Endothelial cell of umbilical vein (primary cell): ENCODE data around the gene LCE1B. TPM values are rescaled to one million over a fixed set of nuclear protein-coding genes. Genes with fewer than 3 reads are reported as not detected.

Experiments used
- BruUV-seq: library from RNA; stranded (reverse); fragments of 400-500 nt; replicated peaks from 2 replicates; lab custom pipeline; 2021; lab: Mats Ljungman, UMichigan
- CTCF ChIA-PET: fragments of 300-600, 350-600 bp; sonication (Branson Sonifier 250); formaldehyde crosslinking; loops from one replicate; lab custom pipeline; 2021; ENCODE audit warnings: antibody characterized with exemption, inconsistent platforms; lab: Charles Lee
- POLR2A ChIA-PET: fragments of 300-600, 350-600 bp; sonication (Branson Sonifier 250); formaldehyde crosslinking; loops from one replicate; lab custom pipeline; 2021; ENCODE audit warnings: antibody characterized with exemption, inconsistent platforms; lab: Charles Lee
- DNase-seq: peaks from one replicate; pipeline ENCODE4 v3.0.0-alpha.2; 2011; ENCODE audit warnings: low read depth, low spot score
- FAIRE-seq: peaks from 2 replicates; lab custom pipeline; 2011; peaks lifted over from hg19 to GRCh38; lab: Jason Lieb, UNC
- H2AFZ ChIP-seq: 2 replicates; pipeline ENCODE4 v1.6.0; 2012; ENCODE audit warnings: low read depth, low read length, control low read depth, inconsistent platforms
- H3K27ac ChIP-seq: 2 replicates; pipeline ENCODE4 v1.5.1; 2011; ENCODE audit warnings: low read depth, mild to moderate bottlenecking, control low read depth, low read length, moderate library complexity; ENCODE audit not compliant: insufficient read depth
- H3K27me3 ChIP-seq, 2 experiments: 2 replicates each; pipeline versions ENCODE4 v1.6.0 to v1.6.1; 2011; ENCODE audit warnings: low read length in 2 of 2, mixed read lengths in 1 of 2; ENCODE audit not compliant: control insufficient read depth in 2 of 2, insufficient read depth in 2 of 2
- H3K36me3 ChIP-seq, 2 experiments: 2 replicates in 1 of 2; 3 replicates in 1 of 2; pipeline ENCODE4 v1.5.1; 2011; ENCODE audit warnings: low read length in 2 of 2, mild to moderate bottlenecking in 1 of 2, moderate library complexity in 1 of 2; ENCODE audit not compliant: control insufficient read depth in 2 of 2, insufficient read depth in 2 of 2; ENCODE audit errors: extremely low read depth in 1 of 2
- H3K4me1 ChIP-seq: 3 replicates; pipeline ENCODE4 v1.5.1; 2011; ENCODE audit warnings: mild to moderate bottlenecking, low read length; ENCODE audit not compliant: control insufficient read depth, insufficient read depth; ENCODE audit errors: extremely low read depth
- H3K4me2 ChIP-seq: 2 replicates; pipeline ENCODE4 v1.6.1; 2011; ENCODE audit warnings: low read length, control low read depth, mixed read lengths; ENCODE audit not compliant: insufficient read depth
- H3K4me3 ChIP-seq, 3 experiments: fragments of 200-600 bp in 1 of 3; sonication (generic), shearing (Covaris generic) in 1 of 3; replicated peaks in 1 of 3; 2 replicates each; pipeline ENCODE4 v1.5.1; 2011 to 2016; ENCODE audit warnings: control low read depth in 3 of 3, low read length in 3 of 3, mild to moderate bottlenecking in 2 of 3, inconsistent platforms in 1 of 3, low read depth in 1 of 3, moderate library complexity in 1 of 3; ENCODE audit not compliant: insufficient read depth in 1 of 3
- H3K79me2 ChIP-seq: 2 replicates; pipeline ENCODE4 v1.6.0; 2012; ENCODE audit warnings: low read length, inconsistent platforms; ENCODE audit not compliant: control insufficient read depth, insufficient read depth
- H3K9ac ChIP-seq: replicated peaks from 2 replicates; pipeline ENCODE3; 2011; ENCODE audit warnings: low read length, control low read depth; ENCODE audit not compliant: insufficient read depth; ENCODE audit errors: extremely low read depth
- H3K9me1 ChIP-seq: replicated peaks from 3 replicates; pipeline ENCODE4 v1.6.0; 2011; ENCODE audit warnings: mild to moderate bottlenecking, low read length; ENCODE audit not compliant: control insufficient read depth, insufficient read depth; ENCODE audit errors: extremely low read depth
- H3K9me3 ChIP-seq: replicated peaks from 2 replicates; pipeline ENCODE4 v1.5.1; 2012; ENCODE audit warnings: low read length, inconsistent platforms; ENCODE audit not compliant: control insufficient read depth, insufficient read depth
- H4K20me1 ChIP-seq: replicated peaks from 2 replicates; pipeline ENCODE3; 2011; ENCODE audit warnings: mild to moderate bottlenecking, low read length; ENCODE audit not compliant: control insufficient read depth, insufficient read depth; ENCODE audit errors: extremely low read depth
- EZH2 ChIP-seq: IDR thresholded peaks from 2 replicates; pipeline ENCODE4 v1.6.1; 2012; ENCODE audit warnings: borderline replicate concordance, low read depth, mild to moderate bottlenecking, moderate library complexity, low read length, inconsistent platforms; ENCODE audit not compliant: severe bottlenecking
- FOS ChIP-seq: IDR thresholded peaks from 2 replicates; pipeline ENCODE4 v1.6.1; 2011; ENCODE audit warnings: mild to moderate bottlenecking, low read length, moderate library complexity, borderline replicate concordance; ENCODE audit not compliant: insufficient read depth
- GATA2 ChIP-seq: IDR thresholded peaks from 2 replicates; pipeline ENCODE4 v1.7.0; 2011; ENCODE audit warnings: low read depth, mild to moderate bottlenecking, moderate library complexity, mixed read lengths, low read length; ENCODE audit not compliant: insufficient read length, insufficient read depth
- JUN ChIP-seq: IDR thresholded peaks from 2 replicates; pipeline ENCODE4 v1.6.1; 2011; ENCODE audit warnings: borderline replicate concordance, low read depth; ENCODE audit not compliant: insufficient read length, insufficient read depth
- MYC ChIP-seq: IDR thresholded peaks from one replicate; pipeline ENCODE4 v1.6.1; 2011; ENCODE audit warnings: mild to moderate bottlenecking, low read depth, low read length
- POLR2A ChIP-seq: IDR thresholded peaks from 2 replicates; pipeline ENCODE4 v1.6.1; 2012; ENCODE audit warnings: low read depth, mild to moderate bottlenecking, control low read depth, low read length
- POLR2AphosphoS5 ChIP-seq: IDR thresholded peaks from 2 replicates; pipeline ENCODE4 v1.6.1; 2012; ENCODE audit warnings: low read depth, mild to moderate bottlenecking, control low read depth, low read length, moderate library complexity; ENCODE audit not compliant: insufficient read depth
- dilution Hi-C: fragments of 300-500 bp; cut with MboI; formaldehyde crosslinking; loops from one replicate; pipeline ENCODE4 v1.15.0; 2019; ENCODE audit warnings: low sequenced_read_pairs; ENCODE audit not compliant: extremely low pct_ligation_motif_present
- intact Hi-C: fragments of 100-400 bp; cut with micrococcal nuclease; formaldehyde crosslinking; loops from one replicate; pipeline ENCODE4 v1.10.0; 2022
- polyA plus RNA-seq, 4 experiments: library from polyadenylated mRNA; depleted of rRNA in 3 of 4; stranded (reverse) in 3 of 4; unstranded in 1 of 4; fragments of >200 nt; gene quantifications; 2 replicates each; pipeline versions ENCODE4 v1.2.1 to v1.2.3, GENCODE V29; 2011 to 2012; ENCODE audit warnings: missing spikeins in 1 of 4
- total RNA-seq: library from RNA; stranded (reverse); gene quantifications from 2 replicates; pipeline ENCODE4 v1.2.3, GENCODE V29; 2021
- TF ChIP-seq, protein P1 (sequence below), 2 donors: IDR thresholded peaks; 1 replicate in 1 of 2; 2 replicates in 1 of 2; pipeline ENCODE4 v1.5.1; 2011; ENCODE audit warnings: low read length in 2 of 2, mild to moderate bottlenecking in 2 of 2, moderate library complexity in 2 of 2, control low read depth in 1 of 2, inconsistent platforms in 1 of 2, low read depth in 1 of 2; ENCODE audit not compliant: insufficient read depth in 1 of 2; ENCODE audit errors: extremely low read depth in 1 of 2
- TF ChIP-seq, protein P2 (sequence below): IDR thresholded peaks from 2 replicates; pipeline ENCODE4 v1.6.1; 2011; ENCODE audit not compliant: insufficient read depth, insufficient read length

Gene LCE1B
- total and polyA plus RNA-seq, 2 donors (not counting 3 experiments of a cell fraction or from before 2014, with no cell fraction given), result not detected

- CTCF ChIA-PET, result interaction anchor here (1.5 kb wide), 1 partner anchor 12 kb away, joined by 4 read pairs; no protein-coding TSS in a partner anchor
- no peak overlapping the region for H3K4me2 ChIP-seq
These were observed 46.3 kb downstream of the LCE1B start for GRCh38 chr1:152858062-152858461.

More at GRCh38 chr1:152858062-152858461, 46.3 kb downstream of the LCE1B start:
- no peaks in the 10 kb centered on the region for H3K9me1 ChIP-seq
- H3K9me3 ChIP-seq, result no peaks in the 10 kb centered on the region
- H3K27ac ChIP-seq, result no peak overlapping the region
- TF ChIP-seq EZH2 (no peak), MYC (no peak), POLR2AphosphoS5 (no peak), POLR2A (no peak), FOS (no peak), GATA2 (no peak), JUN (no peak)
- TF ChIP-seq, protein P1, sequence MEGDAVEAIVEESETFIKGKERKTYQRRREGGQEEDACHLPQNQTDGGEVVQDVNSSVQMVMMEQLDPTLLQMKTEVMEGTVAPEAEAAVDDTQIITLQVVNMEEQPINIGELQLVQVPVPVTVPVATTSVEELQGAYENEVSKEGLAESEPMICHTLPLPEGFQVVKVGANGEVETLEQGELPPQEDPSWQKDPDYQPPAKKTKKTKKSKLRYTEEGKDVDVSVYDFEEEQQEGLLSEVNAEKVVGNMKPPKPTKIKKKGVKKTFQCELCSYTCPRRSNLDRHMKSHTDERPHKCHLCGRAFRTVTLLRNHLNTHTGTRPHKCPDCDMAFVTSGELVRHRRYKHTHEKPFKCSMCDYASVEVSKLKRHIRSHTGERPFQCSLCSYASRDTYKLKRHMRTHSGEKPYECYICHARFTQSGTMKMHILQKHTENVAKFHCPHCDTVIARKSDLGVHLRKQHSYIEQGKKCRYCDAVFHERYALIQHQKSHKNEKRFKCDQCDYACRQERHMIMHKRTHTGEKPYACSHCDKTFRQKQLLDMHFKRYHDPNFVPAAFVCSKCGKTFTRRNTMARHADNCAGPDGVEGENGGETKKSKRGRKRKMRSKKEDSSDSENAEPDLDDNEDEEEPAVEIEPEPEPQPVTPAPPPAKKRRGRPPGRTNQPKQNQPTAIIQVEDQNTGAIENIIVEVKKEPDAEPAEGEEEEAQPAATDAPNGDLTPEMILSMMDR (IDR thresholded peaks at IDR 0.05; ENCODE audit: extremely low read depth in 1 of 2, insufficient read depth in 1 of 2, low read depth in 1 of 2, low read length in 2 of 2), result no peak
- TF ChIP-seq, protein P2, sequence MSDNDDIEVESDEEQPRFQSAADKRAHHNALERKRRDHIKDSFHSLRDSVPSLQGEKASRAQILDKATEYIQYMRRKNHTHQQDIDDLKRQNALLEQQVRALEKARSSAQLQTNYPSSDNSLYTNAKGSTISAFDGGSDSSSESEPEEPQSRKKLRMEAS, result no peak
- dilution Hi-C loops (no loop called here), intact Hi-C loops (no loop called here)
- FAIRE-seq (no peak), DNase-seq (no peak)
- H3K36me3 ChIP-seq, result no peaks in the 10 kb centered on the region
- no peaks in the 10 kb centered on the region for H3K27me3 ChIP-seq
- H2AFZ ChIP-seq, result no peak overlapping the region
- H3K79me2 ChIP-seq, result no peaks in the 10 kb centered on the region
- no peaks in the 10 kb centered on the region for H3K4me1 ChIP-seq
- H3K4me3 ChIP-seq, result no peak overlapping the region
- POLR2A ChIA-PET, result no interaction called here
- H4K20me1 ChIP-seq, result no peaks in the 10 kb centered on the region
- no peak overlapping the region for H3K9ac ChIP-seq
- BruUV-seq, result no TSS peak
